ENCODE results near the gene ADAP2.
"Not testable (repeated sequence)": the region's sequence is repeated elsewhere in the genome, so short reads cannot be mapped to it uniquely, and the experiment has no call there.

Gene ADAP2

DNA sequence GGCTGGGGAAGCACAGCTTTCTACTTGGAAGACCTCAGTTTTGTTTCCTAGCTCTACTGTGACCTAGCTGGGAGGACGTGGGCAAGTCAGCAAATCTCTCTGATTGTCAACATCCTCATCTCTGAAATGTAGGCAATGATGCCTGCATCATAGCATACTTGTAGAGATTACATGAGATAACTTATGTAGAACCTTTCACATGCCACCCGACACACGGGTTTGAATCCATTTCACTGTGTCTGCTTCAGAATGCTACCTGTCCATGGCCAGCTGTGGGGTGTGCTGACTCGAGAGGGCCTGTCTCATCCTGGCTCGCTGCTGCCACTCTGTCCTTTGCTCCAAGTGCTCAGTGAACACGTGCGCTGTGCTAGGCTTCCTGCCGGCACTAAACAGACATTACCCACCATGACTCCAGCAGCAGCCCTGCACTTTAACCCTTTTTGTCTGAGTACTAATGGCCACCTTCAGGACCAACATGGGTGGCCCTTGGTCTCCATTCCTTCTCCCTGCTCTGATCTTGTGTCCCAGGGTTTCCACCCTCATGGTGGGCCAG, 7.4 kb downstream of the ADAP2 start:
- H3K4me1 ChIP-seq (ENCODE audit: control insufficient read depth in 5 of 5, insufficient read depth in 5 of 5, low read length in 5 of 5): peaks cover 0 to 16% (median 0%) of the 10 kb centered on the region in 5 donors
- no peak overlapping the region for H3K27ac ChIP-seq (ENCODE audit: low read depth, low read length)
- H3K9me3 ChIP-seq (ENCODE audit: control insufficient read depth in 5 of 5, low read length in 5 of 5): no peaks in the 10 kb centered on the region
- H3K9ac ChIP-seq (ENCODE audit: low read length in 5 of 5): no peak overlapping the region
- peaks cover 0 to 28% (median 2%) of the 10 kb centered on the region in 5 donors for H3K36me3 ChIP-seq (ENCODE audit: control insufficient read depth in 5 of 5, insufficient read depth in 5 of 5, low read length in 5 of 5)
- H3K4me3 ChIP-seq (ENCODE audit: low read depth in 1 of 5, low read length in 5 of 5): no peak overlapping the region
- peaks cover 0 to 8% (median 3%) of the 10 kb centered on the region in 5 donors for H3K27me3 ChIP-seq (ENCODE audit: control insufficient read depth in 5 of 5, insufficient read depth in 4 of 5, low read length in 5 of 5)

DNA sequence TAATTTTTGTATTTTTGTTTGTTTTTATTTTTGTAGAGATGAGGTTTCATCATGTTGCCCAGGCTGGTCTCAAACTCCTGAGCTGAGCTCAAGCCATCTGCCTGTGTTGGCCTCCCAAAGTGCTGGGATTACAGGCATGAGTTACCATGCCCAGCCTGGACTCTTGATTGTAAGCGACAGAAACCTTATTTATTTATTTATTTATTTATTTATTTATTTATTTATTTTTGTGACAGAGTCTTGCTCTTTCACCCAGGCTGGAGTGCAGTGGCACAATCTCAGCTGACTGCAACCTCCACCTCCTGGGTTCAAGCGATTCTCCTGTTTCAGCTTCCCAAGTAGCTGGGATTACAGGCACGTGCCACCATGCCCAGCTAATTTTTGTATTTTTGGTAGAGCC, 8.1 kb downstream of the ADAP2 start:
- Histone ChIP-seq H3K4me1 (ENCODE audit: control insufficient read depth in 5 of 5, insufficient read depth in 5 of 5, low read length in 5 of 5) (peaks cover 0 to 12% (median 0%) of the 10 kb centered on the region in 5 donors), H3K36me3 (ENCODE audit: control insufficient read depth in 5 of 5, insufficient read depth in 5 of 5, low read length in 5 of 5) (peaks cover 0 to 32% (median 5%) of the 10 kb centered on the region in 5 donors)
- H3K9ac ChIP-seq (ENCODE audit: low read length in 5 of 5); H3K27ac ChIP-seq (ENCODE audit: low read depth, low read length); H3K4me3 ChIP-seq (ENCODE audit: low read depth in 1 of 5, low read length in 5 of 5); H3K9me3 ChIP-seq (ENCODE audit: control insufficient read depth in 5 of 5, low read length in 5 of 5); H3K27me3 ChIP-seq (ENCODE audit: control insufficient read depth in 5 of 5, insufficient read depth in 4 of 5, low read length in 5 of 5): not testable (repeated sequence)

DNA sequence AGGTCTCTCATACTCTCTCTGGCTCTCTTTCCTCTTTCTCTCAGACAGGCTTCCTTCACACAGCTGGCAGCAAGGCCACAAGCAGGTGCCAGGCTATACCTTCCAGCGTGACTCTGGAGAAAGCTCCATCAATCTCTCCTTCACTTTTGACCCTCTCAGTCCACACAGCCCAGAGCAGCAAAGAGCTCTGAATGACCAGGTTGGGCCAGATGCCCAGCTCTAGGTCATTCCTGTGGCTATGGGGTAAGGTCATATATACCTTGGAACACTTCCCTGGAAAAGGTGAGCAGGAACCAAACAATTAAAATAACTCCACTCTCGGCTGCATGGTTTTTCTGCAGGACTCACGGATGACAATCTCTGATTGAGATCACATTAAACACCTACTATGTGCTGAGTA, 8.8 kb downstream of the ADAP2 start:
- Histone ChIP-seq H3K27ac (ENCODE audit: low read depth, low read length) (no peak overlapping the region), H3K4me1 (ENCODE audit: control insufficient read depth in 5 of 5, insufficient read depth in 5 of 5, low read length in 5 of 5) (peaks cover 0 to 12% (median 0%) of the 10 kb centered on the region in 5 donors), H3K9me3 (ENCODE audit: control insufficient read depth in 5 of 5, low read length in 5 of 5) (no peaks in the 10 kb centered on the region), H3K36me3 (ENCODE audit: control insufficient read depth in 5 of 5, insufficient read depth in 5 of 5, low read length in 5 of 5) (peaks cover 0 to 32% (median 5%) of the 10 kb centered on the region in 5 donors), H3K9ac (ENCODE audit: low read length in 5 of 5) (no peak overlapping the region), H3K27me3 (ENCODE audit: control insufficient read depth in 5 of 5, insufficient read depth in 4 of 5, low read length in 5 of 5) (peaks cover 0 to 5% (median 3%) of the 10 kb centered on the region in 5 donors), H3K4me3 (ENCODE audit: low read depth in 1 of 5, low read length in 5 of 5) (no peak overlapping the region)

DNA sequence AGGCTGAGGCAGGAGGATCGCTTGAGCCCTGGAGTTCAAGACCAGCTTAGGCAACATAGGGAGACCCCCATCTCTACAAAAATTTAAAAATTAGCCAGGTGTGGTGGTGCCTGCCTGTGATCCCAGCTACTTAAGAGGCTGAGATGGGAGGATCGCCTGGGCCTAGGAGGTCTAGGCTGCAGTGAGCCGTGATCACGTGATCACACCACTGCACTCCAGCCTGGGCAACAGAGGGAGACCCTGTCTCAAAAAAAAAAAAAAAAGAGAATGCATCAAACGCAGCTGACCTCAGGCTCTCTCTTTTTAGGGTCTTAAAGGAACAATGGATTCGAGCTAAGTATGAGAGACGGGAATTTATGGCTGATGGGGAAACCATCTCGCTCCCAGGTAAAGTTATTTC, 9.8 kb downstream of the ADAP2 start:
- not testable (repeated sequence) for H3K4me3 ChIP-seq (ENCODE audit: low read depth in 1 of 5, low read length in 5 of 5); H3K9ac ChIP-seq (ENCODE audit: low read length in 5 of 5); H3K4me1 ChIP-seq (ENCODE audit: control insufficient read depth in 5 of 5, insufficient read depth in 5 of 5, low read length in 5 of 5); H3K27me3 ChIP-seq (ENCODE audit: control insufficient read depth in 5 of 5, insufficient read depth in 4 of 5, low read length in 5 of 5); H3K9me3 ChIP-seq (ENCODE audit: control insufficient read depth in 5 of 5, low read length in 5 of 5); H3K27ac ChIP-seq (ENCODE audit: low read depth, low read length)
- H3K36me3 ChIP-seq (ENCODE audit: control insufficient read depth in 5 of 5, insufficient read depth in 5 of 5, low read length in 5 of 5): peaks cover 0 to 25% (median 3%) of the 10 kb centered on the region in 5 donors

DNA sequence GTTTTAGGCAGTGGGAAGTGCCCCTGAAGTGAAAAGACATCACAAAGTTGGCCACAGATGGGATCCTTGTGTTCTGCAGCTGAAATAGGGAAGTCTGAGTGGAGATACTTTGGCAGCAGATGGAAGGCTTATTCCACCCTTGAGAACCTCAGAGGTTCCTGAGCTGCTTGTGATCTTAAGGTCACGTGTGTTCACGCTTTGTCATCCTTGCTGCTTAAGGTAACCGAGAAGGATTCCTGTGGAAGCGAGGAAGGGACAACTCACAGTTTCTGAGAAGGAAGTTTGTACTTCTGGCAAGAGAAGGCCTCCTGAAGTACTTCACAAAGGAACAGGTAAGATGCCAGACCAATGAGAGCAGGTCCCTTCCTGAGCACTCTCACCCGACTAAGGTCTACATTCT, 12.2 kb downstream of the ADAP2 start:
- no peak overlapping the region for H3K27ac ChIP-seq (ENCODE audit: low read depth, low read length)
- no peak overlapping the region for H3K4me3 ChIP-seq (ENCODE audit: low read depth in 1 of 5, low read length in 5 of 5)
- H3K27me3 ChIP-seq (ENCODE audit: control insufficient read depth in 5 of 5, insufficient read depth in 4 of 5, low read length in 5 of 5): no peaks in the 10 kb centered on the region
- peaks cover 0 to 6% (median 0%) of the 10 kb centered on the region in 5 donors for H3K4me1 ChIP-seq (ENCODE audit: control insufficient read depth in 5 of 5, insufficient read depth in 5 of 5, low read length in 5 of 5)
- H3K9ac ChIP-seq (ENCODE audit: low read length in 5 of 5): no peak overlapping the region
- no peaks in the 10 kb centered on the region for H3K9me3 ChIP-seq (ENCODE audit: control insufficient read depth in 5 of 5, low read length in 5 of 5)
- H3K36me3 ChIP-seq (ENCODE audit: control insufficient read depth in 5 of 5, insufficient read depth in 5 of 5, low read length in 5 of 5): peaks cover 0 to 20% (median 3%) of the 10 kb centered on the region in 5 donors

DNA sequence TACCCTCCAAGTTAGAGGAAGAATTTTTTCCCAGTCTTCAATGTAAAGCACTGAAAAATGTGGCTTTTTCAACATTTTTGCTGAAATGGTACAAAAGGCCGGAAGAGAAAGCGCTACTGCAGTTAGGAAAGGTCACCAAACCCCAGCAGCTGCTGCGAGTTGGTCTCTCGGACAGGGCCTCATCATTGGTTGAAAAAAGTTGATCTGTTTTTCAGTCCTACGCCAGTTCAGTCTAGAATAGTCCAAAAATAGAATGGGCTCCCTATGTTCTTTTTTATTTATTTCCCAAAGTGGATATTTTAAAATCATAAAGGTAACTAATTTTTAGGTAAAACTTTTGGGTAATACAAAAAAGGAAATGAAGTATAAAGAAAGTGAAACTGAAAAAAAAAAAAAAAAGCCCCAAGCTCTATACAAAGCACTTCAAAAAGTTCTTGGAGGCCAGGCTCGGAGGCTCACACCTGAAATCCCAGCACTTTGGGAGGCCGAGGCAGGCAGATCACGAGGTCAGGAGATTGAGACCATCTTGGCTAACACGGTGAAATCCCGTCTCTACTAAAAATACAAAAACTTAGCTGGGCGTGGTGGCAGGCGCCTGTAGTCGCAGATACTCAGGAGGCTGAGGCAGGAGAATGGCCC, 17.4 kb downstream of the ADAP2 start:
- Histone ChIP-seq H3K9me3 (ENCODE audit: control insufficient read depth in 5 of 5, low read length in 5 of 5) (no peaks in the 10 kb centered on the region), H3K9ac (ENCODE audit: low read length in 5 of 5) (no peak overlapping the region), H3K4me1 (ENCODE audit: control insufficient read depth in 5 of 5, insufficient read depth in 5 of 5, low read length in 5 of 5) (peaks cover 0 to 6% (median 0%) of the 10 kb centered on the region in 5 donors), H3K27ac (ENCODE audit: low read depth, low read length) (no peak overlapping the region), H3K27me3 (ENCODE audit: control insufficient read depth in 5 of 5, insufficient read depth in 4 of 5, low read length in 5 of 5) (no peaks in the 10 kb centered on the region), H3K4me3 (ENCODE audit: low read depth in 1 of 5, low read length in 5 of 5) (no peak overlapping the region), H3K36me3 (ENCODE audit: control insufficient read depth in 5 of 5, insufficient read depth in 5 of 5, low read length in 5 of 5) (peaks cover 0 to 10% (median 2%) of the 10 kb centered on the region in 5 donors)

DNA sequence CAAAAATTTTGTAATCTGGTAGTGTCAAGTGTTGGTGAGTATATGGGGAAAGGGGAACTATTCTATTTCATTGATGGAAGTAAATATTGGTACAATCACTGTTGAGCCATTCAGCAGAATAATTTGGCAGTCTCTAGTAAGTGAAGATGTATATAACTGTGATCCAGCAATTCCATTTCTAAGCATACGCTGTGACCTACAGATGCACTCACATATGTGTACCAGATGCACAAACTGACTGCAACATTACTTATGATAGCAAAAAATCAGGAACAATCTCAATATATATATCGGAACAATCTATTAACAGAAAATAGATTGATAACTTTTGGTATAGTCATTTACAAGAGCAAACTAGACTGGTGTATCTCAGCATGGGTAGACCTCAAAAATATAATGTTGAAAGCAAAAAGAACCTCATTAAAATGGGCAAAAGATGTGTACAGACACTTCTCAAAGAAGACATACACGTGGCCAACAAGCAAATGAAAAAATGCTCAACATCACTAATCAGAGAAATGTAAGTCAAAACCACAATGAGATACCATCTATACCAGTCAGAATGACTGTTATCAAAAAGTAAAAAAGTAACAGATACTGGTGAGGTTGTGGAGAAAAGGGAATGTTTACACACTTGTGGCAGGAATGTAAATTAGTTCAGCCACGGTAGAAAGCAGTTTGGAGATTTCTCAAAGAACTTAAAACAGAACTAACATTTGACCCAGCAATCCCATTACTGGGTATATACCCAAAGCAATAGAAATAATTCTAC, 20.7 kb downstream of the ADAP2 start:
- Histone ChIP-seq H3K36me3 (ENCODE audit: control insufficient read depth in 5 of 5, insufficient read depth in 5 of 5, low read length in 5 of 5) (peaks cover 0 to 23% (median 5%) of the 10 kb centered on the region in 5 donors), H3K4me1 (ENCODE audit: control insufficient read depth in 5 of 5, insufficient read depth in 5 of 5, low read length in 5 of 5) (peaks cover 0 to 6% (median 0%) of the 10 kb centered on the region in 5 donors), H3K9ac (ENCODE audit: low read length in 5 of 5) (no peak overlapping the region), H3K27ac (ENCODE audit: low read depth, low read length) (no peak overlapping the region), H3K4me3 (ENCODE audit: low read depth in 1 of 5, low read length in 5 of 5) (no peak overlapping the region), H3K9me3 (ENCODE audit: control insufficient read depth in 5 of 5, low read length in 5 of 5) (no peaks in the 10 kb centered on the region), H3K27me3 (ENCODE audit: control insufficient read depth in 5 of 5, insufficient read depth in 4 of 5, low read length in 5 of 5) (no peaks in the 10 kb centered on the region)

DNA sequence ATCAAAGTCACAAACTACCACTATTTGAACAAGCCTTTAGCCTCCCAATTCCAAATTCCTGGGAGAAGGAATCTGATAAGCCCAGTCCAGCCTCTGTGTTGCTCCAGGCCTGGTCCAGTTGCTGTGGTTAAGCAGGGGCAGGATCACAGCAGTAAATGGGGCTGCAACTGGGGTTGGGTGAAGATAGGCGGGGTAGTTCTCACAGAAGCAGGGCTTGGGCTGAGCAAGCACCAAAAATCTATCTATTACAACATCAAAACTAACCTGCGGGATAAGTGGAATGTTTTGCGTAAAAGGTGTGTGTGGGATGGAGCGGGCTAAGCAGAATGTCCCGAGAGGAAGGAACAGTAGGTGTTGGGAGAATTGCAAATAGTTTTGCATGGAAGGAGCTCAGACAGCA, 26.1 kb downstream of the ADAP2 start:
- Histone ChIP-seq H3K36me3 (ENCODE audit: control insufficient read depth in 5 of 5, insufficient read depth in 5 of 5, low read length in 5 of 5) (peaks cover 0 to 24% (median 5%) of the 10 kb centered on the region in 5 donors), H3K27me3 (ENCODE audit: control insufficient read depth in 5 of 5, insufficient read depth in 4 of 5, low read length in 5 of 5) (no peaks in the 10 kb centered on the region), H3K9me3 (ENCODE audit: control insufficient read depth in 5 of 5, low read length in 5 of 5) (no peaks in the 10 kb centered on the region), H3K27ac (ENCODE audit: low read depth, low read length) (no peak overlapping the region), H3K4me3 (ENCODE audit: low read depth in 1 of 5, low read length in 5 of 5) (no peak overlapping the region), H3K9ac (ENCODE audit: low read length in 5 of 5) (peak overlapping the region in 1 of 5 donors; percentile 3), H3K4me1 (ENCODE audit: control insufficient read depth in 5 of 5, insufficient read depth in 5 of 5, low read length in 5 of 5) (peaks cover 3 to 24% (median 11%) of the 10 kb centered on the region in 5 donors)

DNA sequence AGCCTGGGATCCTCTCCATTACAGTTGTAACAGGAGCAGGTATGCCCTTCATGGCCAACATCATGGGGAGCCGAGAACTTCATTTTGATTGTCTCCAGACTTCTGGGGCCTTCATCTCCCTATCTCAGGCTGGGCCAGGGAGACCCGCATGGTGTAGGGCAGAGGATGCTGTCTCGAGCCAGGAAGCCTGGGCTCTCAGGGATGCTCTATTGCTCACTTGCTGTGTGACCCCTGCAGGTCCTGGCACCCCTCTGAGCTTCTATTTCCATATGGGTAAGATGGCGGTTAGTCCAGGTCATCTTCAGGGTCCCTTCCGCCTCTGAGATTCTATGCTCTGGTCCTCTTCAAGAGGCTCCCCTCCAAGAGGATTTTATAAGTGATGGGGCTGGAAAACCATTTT, 28.4 kb downstream of the ADAP2 start:
- Histone ChIP-seq H3K36me3 (ENCODE audit: control insufficient read depth in 5 of 5, insufficient read depth in 5 of 5, low read length in 5 of 5) (peaks cover 0 to 16% (median 3%) of the 10 kb centered on the region in 5 donors), H3K27me3 (ENCODE audit: control insufficient read depth in 5 of 5, insufficient read depth in 4 of 5, low read length in 5 of 5) (no peaks in the 10 kb centered on the region), H3K27ac (ENCODE audit: low read depth, low read length) (no peak overlapping the region), H3K4me1 (ENCODE audit: control insufficient read depth in 5 of 5, insufficient read depth in 5 of 5, low read length in 5 of 5) (peaks cover 4 to 44% (median 21%) of the 10 kb centered on the region in 5 donors), H3K4me3 (ENCODE audit: low read depth in 1 of 5, low read length in 5 of 5) (no peak overlapping the region), H3K9ac (ENCODE audit: low read length in 5 of 5) (no peak overlapping the region), H3K9me3 (ENCODE audit: control insufficient read depth in 5 of 5, low read length in 5 of 5) (no peaks in the 10 kb centered on the region)

All from subcutaneous abdominal adipose tissue (tissue), 5 donors.